Activated CD4-positive, alpha-beta T cell treated with anti-CD3 and anti-CD28 coated beads, Interleukin-2, Interleukin-6, amounts not matched to agents 100 ng/mL and 50 ng/mL, durations not matched to agents 16 hours and 8 hours (primary cell): ENCODE data around the gene SORCS3.

Experiments
- DNase-seq: peaks from one replicate; pipeline ENCODE4 v3.0.0-alpha.2; 2020

Gene SORCS3

DNA sequence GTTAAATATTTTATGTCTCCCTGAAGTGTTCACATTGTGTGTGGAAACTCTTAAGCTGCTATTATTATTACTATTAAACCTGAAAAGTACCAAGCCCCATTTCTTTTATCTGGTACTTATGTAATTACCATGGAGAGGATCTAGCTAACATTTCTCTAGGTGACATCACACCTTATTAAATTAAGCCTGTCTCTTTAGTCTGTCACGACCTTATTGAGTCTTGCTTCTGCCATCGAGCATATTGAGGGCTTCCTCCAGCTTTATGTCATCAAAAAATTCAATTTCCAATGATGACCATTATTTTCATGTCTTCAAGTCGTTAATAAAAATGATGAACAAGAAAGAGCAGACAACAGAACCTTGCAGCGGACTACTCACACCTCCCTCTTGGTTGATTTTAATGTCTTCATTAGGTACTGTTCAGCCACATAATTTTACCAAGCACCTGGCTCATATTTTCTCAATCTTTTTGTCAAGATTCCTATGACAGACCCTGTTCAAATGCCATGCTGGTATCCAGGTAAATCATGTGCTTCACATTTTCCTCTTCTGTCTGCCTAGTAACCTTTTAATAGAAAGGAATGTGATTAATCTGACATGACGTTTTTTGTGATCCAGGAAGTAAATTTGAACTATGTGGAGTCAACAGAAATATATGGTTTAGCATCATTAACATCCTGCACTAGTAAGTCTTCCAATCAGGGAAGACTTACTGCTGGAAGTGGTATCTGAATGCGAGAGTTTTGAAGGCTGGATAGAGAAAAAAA is 556.7 kb downstream of the SORCS3 start:
- no peak for DNase-seq

- DNase-seq: no peak
Measured at GRCh38 chr10:105206616-105207015, 565.5 kb downstream of the SORCS3 start.

- DNase-seq: no peak
Measured at GRCh38 chr10:105207476-105207995, 566.4 kb downstream of the SORCS3 start.

DNA sequence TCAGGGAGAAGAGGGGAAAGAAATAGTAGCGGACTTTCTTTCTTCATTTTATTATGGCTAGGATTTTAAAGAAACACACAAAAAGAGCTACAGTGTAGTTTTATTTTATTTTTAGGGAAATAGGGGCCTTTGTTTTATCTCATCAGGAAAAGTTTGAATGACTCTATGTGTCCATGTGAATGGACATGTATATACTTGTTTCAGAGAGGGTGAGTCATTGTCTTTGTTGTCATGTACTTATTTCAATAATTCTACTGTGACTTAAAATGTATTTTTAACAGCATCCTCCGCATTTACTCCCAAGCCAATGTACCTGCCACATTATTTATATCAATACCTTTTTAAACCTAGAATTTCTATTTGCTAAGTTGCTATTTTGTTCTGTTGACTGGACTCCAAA is 569.5 kb downstream of the SORCS3 start:
- no peak for DNase-seq

- no peak for DNase-seq
Measured at GRCh38 chr10:105237685-105238084, 596.6 kb downstream of the SORCS3 start.

- DNase-seq: no peak
Measured at GRCh38 chr10:105239311-105240219, 598.5 kb downstream of the SORCS3 start.

GRCh38 chr10:105241254-105241653 is 600.2 kb downstream of the SORCS3 start:
- DNase-seq: no peak

DNA sequence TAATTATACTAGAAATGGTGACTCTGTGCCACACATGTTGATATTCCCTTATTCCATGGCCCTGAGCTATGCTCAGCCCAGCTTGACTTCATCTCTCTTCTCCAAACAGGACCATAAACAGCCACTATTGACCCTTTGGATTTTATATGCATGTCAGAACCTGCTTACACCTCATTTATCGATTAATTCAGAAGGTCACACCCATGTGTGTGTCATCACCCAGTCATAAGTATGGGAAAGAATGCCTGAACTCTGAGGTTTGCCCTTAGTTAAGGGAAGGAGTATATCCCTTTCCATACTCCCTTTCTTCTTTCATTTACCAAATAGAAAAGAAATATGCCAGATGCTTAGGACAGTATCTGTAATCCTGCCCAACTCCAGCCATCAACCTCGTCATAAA is 602.3 kb downstream of the SORCS3 start:
- no peak for DNase-seq

- no peak for DNase-seq
Measured at GRCh38 chr10:105243825-105244224, 602.7 kb downstream of the SORCS3 start.

DNA sequence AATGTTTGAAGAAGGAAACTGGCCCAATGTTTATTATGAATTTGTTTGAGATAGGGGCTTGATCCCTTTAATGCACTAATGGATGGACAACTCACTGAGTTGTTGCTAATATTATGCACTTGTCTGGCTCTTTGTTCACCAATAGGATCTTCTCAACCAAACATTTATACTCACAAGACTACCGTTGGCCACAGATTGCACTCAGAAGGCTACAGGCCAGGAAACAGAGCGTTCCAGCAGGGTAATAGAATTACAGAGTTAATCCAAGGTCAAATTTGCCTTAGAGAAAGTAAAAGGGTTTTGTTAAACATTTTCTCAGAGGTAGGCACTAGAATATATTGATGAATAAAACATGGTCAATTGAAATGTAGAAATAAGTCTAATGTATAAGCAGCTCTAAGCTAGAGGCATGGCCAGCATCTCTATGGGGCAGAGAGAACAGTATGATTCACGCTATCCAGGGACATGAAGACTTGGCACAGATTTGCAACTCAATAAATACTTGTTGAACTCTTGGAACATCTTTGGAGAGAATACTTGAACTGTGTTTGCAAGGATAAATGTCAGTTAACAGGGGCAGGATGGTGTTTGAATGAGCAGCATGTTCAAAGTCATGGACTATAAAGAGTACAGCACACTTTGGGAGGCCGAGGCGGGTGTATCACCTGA is 606.9 kb downstream of the SORCS3 start:
- DNase-seq: no peak

DNA sequence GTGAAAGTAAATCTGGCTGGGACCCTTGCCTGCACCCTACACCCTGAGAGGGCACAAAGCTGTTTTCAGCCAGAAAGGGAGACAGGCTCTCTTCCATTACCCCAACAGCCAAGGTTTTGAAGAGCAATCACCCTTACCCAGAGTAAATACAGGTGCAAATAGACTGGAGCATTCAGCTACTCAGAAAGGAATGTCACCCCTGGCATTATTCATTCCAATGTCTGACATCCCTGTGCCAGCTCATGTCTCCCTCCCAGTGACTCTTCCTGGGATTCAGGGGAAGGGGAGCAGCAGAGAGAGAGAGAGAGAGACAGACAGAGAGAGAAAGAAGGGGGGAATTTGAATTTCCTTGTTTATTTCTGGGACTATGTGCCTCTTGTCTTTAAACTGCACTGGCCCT is 611.8 kb downstream of the SORCS3 start:
- DNase-seq: no peak

DNA sequence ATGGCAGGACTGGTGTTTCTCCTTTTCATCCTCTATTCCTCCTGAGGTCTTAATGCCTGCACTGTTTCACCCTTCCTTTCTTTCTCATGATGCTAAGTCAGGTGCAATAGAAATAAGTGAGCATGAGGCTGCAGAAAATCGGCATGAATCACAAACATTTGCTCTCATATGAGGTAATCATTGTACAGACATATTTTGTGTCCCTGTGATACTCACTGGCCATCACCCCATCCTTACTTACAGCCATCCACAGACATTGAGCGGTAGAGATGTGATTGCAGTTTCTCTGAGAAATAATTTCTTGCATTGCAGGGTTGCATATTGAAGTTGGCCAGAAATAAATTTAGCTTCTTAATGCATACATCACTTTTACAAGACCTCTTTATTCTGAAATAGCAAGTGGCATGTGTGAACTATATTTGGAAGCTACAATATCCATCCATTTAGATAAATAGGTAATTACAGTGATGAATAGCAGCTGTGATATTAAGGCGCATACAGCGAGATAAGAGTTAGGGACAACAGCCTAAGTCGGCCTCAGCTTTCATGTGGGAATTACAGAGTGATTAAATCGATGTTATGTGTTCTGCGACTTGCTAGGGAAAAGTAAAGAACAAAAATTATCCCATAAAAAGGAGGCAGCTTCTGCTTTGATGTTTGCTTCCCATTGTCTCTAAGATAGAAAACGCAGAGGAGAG is 612.6 kb downstream of the SORCS3 start:
- DNase-seq: no peak

- no peak for DNase-seq
Measured at GRCh38 chr10:105258036-105258673, 617.1 kb downstream of the SORCS3 start.

DNA sequence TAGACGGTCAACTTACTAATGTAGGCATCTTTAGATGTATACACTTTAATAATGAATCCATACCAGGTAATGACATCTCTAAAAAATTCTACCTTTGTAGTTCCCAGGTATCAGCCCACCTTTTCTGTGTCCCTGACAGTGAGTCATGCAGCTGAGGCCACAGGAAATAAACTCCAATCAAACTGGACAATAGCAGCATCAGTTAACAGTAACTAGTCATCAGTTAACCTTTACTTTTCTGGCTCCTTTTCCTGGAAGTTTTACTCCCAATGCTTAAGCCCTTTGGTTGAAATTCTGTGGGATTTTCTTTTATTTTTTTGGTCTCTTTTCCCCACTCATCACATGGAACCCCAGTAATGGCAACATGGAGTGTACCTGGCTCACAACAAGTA is 617.6 kb downstream of the SORCS3 start:
- DNase-seq: no peak

DNA sequence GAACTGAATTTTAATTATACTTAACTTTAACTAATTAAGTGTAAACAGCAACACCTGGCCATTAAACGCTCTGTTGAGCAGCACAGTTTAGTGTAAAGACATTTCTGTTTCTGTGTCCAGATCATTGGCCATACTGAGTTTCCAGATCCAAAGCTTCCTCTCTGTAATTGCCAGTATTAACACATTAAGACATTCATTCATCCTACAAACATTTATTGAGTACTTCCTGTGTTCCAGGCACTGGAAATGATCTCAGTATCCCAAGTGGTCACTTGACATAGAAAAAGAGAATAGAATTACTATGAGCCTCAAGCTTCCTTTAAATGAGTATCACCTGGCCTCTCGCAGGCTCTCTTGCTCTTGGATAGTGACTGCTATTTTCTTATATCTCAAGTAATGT is 618.1 kb downstream of the SORCS3 start:
- no peak for DNase-seq

DNA sequence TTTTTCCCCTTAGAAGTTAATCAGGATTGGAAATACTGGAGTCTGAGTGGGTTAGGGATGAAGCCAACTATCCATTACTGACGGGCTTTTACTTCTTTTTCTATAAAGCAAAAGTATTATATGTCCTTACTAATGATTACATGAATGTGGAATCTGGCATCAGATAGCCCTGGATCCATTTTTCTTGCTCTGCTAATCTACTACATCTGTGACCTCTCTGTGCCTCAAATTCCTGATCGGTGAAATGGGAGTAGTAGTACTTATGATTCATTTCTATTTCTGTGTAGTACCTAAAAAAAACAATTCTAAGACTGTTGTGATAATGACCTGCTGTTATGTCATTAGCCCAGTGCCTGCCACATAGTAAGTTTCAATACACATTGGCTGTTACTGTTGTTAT is 621.6 kb downstream of the SORCS3 start:
- DNase-seq: no peak

DNA sequence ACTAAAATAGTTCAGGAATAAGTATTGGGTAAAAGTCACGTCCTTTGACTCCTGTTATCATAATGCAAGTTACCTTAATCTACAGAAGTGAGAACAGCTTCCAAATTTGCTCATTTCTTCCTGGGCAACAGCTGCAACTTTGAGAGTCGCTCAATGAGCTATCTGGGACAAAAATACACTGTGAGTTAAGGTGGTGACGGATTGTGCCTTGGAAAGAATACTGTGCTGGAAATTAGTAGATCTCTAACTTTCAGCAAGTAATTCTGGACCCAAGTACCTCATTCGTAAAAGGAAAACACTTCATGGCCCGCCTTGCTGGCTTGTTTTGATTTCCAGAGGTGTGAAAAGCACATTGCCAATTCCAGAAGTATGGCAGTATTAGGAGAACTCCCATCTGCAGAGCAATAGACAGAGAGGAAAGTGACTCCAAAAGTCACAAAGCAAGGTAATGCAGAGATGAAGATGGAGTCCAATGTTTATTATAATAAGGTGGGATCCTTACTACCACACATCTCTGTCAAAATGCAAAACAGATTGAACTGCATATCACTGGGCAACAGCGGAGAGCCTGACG is 626.0 kb downstream of the SORCS3 start:
- DNase-seq: no peak

GRCh38 chr10:105268961-105269360 is 627.9 kb downstream of the SORCS3 start:
- DNase-seq: no peak

DNA sequence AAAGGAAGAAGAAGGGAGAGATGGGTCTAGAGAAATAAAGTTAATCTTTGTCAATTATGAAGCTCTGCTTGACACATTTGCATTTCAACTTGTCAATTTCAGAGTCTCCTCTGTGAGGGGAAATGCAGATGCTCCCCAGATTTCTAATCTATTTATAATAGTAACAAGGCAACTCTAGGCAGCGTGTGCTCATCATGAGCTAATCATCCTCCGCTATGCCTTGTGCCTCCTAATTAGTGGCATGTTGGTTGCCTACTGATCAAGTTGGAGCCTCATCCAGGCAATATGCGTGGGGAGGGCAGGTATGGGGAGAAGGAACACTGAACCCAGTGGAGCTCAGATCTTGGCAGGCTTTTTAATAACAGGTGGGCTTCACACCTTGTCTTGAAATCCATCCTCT is 628.6 kb downstream of the SORCS3 start:
- DNase-seq: no peak

DNA sequence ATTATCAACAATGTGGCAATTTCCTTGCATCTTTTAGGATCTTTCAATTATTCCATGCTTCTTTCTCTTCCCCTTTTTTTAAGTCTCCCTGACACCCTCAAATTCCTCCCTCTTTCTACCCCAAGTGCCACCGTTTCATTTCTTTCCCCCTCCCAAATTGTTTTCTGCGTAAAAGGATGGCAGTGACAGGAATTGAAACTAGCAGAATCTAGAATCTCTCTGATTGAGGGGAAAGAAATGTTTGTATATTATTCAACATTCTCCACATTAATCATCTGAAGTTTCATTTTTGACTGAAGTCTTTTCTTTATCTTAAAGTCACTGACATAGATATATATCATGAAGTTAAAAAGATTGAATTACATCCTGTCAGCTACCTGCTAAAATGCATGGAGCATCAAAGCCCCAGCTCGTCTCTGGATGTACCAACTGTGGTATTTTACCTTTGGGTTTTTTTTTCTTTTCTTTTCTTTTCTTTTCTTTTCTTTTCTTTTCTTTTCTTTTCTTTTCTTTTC is 633.5 kb downstream of the SORCS3 start:
- DNase-seq: peak; percentile 53

- no peak for DNase-seq
Measured at GRCh38 chr10:105278439-105278838, 637.3 kb downstream of the SORCS3 start.

GRCh38 chr10:105279101-105279500 is 638.0 kb downstream of the SORCS3 start:
- DNase-seq: no peak
